Measurements from ENCODE around the gene ATP6V1G2. TPM values are rescaled to one million over a fixed set of nuclear protein-coding genes. Genes with fewer than 3 reads are reported as not detected.

ATP6V1G2 gene
- total RNA-seq, 4 donors from 2014 or later, result 0.21 to 2.1 TPM; not detected in 2

DNA sequence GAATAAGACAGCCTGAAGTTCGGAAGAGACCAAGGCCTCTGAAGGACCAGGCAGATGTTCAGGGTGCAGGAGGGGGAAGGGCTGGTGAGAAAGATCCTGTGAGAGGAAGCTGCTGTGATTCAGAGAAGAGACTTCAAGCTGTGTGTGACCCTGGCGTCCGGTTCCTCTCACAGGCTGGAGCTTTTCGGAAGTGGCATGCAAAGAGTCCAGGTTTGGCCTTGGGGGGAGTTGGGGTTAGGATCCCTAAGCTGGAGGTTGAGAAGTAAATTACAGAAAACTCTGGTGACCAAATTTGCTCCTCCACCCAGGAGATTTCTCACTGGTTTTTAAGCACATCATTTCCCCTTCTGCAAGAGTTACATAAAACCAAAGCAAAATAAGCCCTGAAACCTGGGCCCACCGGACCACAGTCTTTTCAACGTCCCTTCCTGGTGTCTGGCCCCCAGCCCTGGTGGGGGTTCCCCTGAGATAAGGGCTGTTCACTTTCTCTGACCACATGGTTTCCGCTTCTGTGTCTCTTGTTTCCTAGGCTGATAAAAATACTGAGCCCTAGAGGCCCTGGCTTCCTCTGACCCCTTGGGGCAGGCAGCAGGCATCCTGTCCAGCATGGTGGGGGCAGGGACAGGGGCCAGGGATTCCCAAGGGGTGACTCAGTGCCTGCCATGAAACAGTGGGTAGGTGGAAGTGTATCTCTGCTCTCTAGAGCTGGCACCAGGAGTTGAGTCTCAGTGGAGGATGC is 13.7 kb upstream of the ATP6V1G2 start:
- intact Hi-C loops (cut with DNase I), result loop anchor here (5.0 kb wide), 1 partner anchor 32 kb away; the partner anchor contains the start of gene NCR3
- no peak for DNase-seq
- TF ChIP-seq, protein P1, sequence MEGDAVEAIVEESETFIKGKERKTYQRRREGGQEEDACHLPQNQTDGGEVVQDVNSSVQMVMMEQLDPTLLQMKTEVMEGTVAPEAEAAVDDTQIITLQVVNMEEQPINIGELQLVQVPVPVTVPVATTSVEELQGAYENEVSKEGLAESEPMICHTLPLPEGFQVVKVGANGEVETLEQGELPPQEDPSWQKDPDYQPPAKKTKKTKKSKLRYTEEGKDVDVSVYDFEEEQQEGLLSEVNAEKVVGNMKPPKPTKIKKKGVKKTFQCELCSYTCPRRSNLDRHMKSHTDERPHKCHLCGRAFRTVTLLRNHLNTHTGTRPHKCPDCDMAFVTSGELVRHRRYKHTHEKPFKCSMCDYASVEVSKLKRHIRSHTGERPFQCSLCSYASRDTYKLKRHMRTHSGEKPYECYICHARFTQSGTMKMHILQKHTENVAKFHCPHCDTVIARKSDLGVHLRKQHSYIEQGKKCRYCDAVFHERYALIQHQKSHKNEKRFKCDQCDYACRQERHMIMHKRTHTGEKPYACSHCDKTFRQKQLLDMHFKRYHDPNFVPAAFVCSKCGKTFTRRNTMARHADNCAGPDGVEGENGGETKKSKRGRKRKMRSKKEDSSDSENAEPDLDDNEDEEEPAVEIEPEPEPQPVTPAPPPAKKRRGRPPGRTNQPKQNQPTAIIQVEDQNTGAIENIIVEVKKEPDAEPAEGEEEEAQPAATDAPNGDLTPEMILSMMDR (IDR thresholded peaks at IDR 0.05), result no peak
- TF ChIP-seq POLR2A (IDR thresholded peaks at IDR 0.05), result no peak
- H3K27me3 ChIP-seq, result no peaks in the 10 kb centered on the region
- no peaks in the 10 kb centered on the region for H3K9me3 ChIP-seq
- H3K4me1 ChIP-seq, result peaks cover 5 to 50% (median 17%) of the 10 kb centered on the region in 3 donors
- WGBS, 2 donors, result 37 to 74% methylated on average over 7 of the region's 7 CpGs
- peak overlapping the region; percentile 9 to 63 (median 52) for H3K27ac ChIP-seq
- peak overlapping the region in 1 of 4 donors; percentile 8 for H3K4me3 ChIP-seq
- H3K36me3 ChIP-seq, result peaks cover 11 to 56% (median 14%) of the 10 kb centered on the region in 3 donors

DNA sequence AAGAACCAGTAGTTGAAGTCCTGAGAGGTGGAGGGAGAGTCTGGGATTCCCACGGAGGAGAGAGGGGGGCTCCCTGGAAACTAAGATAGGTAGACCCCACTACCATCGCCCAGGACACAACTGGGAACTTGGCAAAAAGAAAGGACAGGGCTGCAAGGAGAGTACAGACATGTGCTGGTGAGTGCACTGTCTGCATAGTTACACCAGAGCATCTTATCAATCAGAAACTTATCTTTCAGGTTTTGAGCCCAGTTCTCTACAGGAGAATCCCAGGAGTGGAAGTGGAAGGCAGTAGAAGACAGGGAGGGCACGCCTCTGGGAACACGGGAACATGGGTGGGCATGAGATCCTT is 13.2 kb upstream of the ATP6V1G2 start:
- intact Hi-C loops (cut with DNase I), result loop anchor here (5.0 kb wide), 1 partner anchor 33 kb away; the partner anchor contains the start of gene NCR3
- 64 to 68% methylated on average over 4 of the region's 4 CpGs for WGBS, 2 donors

DNA sequence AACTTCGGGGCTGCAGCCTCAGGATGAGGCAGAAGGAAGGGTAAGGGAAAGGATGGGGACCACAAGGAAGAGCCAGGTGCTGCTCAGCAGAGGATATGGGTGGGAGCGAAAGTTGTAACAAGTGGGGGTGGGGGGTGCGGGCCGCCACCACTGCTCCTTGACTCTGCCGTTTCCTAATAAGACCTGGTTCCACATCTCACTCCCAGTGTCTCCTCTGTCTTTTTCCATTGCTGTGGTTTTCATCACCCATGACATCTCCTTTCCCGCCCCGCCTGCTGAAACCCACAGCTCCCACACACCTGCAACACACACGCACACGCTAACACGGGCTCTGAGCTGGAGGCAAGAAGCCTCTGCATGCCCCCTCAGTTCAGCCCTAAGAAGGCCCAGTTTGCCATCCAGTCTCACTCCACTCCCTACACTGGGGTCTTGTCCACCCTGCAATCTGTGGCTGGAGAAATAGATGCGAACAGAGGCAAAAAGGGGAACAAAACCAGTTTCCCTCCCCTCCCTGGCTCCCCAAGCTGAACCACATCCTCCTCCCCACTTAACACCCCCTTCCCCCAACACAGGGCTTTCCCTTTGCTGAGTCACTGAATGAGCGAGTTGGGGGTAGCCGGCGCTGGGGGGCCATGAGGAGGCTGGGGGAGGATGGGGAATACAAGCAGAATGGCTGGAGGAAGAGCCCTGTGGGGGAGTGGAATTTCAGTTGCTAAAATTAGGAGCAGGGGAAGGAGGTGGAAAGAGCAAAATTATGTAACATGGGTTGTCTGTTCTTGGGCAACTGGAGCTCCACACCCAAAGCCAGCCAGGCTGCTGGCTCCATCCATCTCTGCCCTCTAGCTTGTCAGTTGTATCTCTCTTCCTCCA is 12.5 kb upstream of the ATP6V1G2 start:
- H3K4me1 ChIP-seq, result peaks cover 5 to 50% (median 17%) of the 10 kb centered on the region in 3 donors
- H3K4me3 ChIP-seq, result no peak overlapping the region
- H3K36me3 ChIP-seq, result peaks cover 11 to 69% (median 14%) of the 10 kb centered on the region in 3 donors
- peak overlapping the region; percentile 45 to 63 (median 52) for H3K27ac ChIP-seq
- no peaks in the 10 kb centered on the region for H3K27me3 ChIP-seq
- no peaks in the 10 kb centered on the region for H3K9me3 ChIP-seq
- 77 to 88% methylated on average over 3 to 8 of the region's 14 CpGs for WGBS, 2 donors
- DNase-seq, result no peak
- TF ChIP-seq, protein P1 (IDR thresholded peaks at IDR 0.05), result no peak
- TF ChIP-seq POLR2A (IDR thresholded peaks at IDR 0.05), result no peak
- intact Hi-C loops (cut with DNase I), result loop anchor here (5.0 kb wide), 1 partner anchor 33 kb away; the partner anchor contains the start of gene NCR3

More for the DNA sequence above, 13.2 kb upstream of the ATP6V1G2 start:
- peaks cover 11 to 62% (median 14%) of the 10 kb centered on the region in 3 donors for H3K36me3 ChIP-seq
- no peaks in the 10 kb centered on the region for H3K9me3 ChIP-seq
- peak overlapping the region in 1 of 4 donors; percentile 8 for H3K4me3 ChIP-seq
- no peaks in the 10 kb centered on the region for H3K27me3 ChIP-seq
- peaks cover 5 to 50% (median 17%) of the 10 kb centered on the region in 3 donors for H3K4me1 ChIP-seq
- TF ChIP-seq, protein P1 (IDR thresholded peaks at IDR 0.05), result no peak
- no peak for TF ChIP-seq POLR2A (IDR thresholded peaks at IDR 0.05)
- H3K27ac ChIP-seq, result peak overlapping the region in 3 of 4 donors; percentile 45 to 63 (median 58)
- no peak for DNase-seq

DNA sequence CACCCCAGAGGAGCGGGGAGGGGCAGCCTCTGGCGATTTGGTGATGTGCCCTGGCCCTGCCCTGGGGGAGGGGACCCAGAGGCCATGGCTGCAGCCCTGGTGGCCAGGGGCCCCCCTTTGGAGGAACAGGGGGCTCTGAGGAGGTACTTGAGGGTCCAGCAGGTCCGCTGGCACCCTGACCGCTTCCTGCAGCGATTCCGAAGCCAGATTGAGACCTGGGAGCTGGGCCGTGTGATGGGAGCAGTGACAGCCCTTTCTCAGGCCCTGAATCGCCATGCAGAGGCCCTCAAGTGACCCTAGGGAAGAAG is 11.9 kb upstream of the ATP6V1G2 start:
- DNase-seq, result no peak
- Histone ChIP-seq H3K36me3 (peaks cover 11 to 75% (median 14%) of the 10 kb centered on the region in 3 donors), H3K27me3 (no peaks in the 10 kb centered on the region), H3K9me3 (no peaks in the 10 kb centered on the region), H3K27ac (peak overlapping the region; percentile 18 to 63 (median 52)), H3K4me3 (no peak overlapping the region), H3K4me1 (peaks cover 5 to 50% (median 17%) of the 10 kb centered on the region in 3 donors)
- TF ChIP-seq, protein P1 (IDR thresholded peaks at IDR 0.05), result no peak
- TF ChIP-seq POLR2A (IDR thresholded peaks at IDR 0.05), result no peak
- intact Hi-C loops (cut with DNase I), result loop anchor here (5.0 kb wide), 1 partner anchor 34 kb away; the partner anchor contains the start of gene NCR3
- no CpG with 5 or more reads among the region's 8 CpGs for WGBS, 2 donors
